Esophagus muscularis mucosa (tissue), 4 donors: ENCODE data around the gene ZNF407.

Experiments
- CTCF ChIP-seq, 3 experiments: fragments of 200-600 bp in 2 of 3; fragments of 450-650 bp in 1 of 3; sonication (generic) in 2 of 3; IDR thresholded peaks; one replicate each; pipeline ENCODE4 v1.5.1; 2017 to 2019; ENCODE audit warnings: antibody characterized with exemption in 3 of 3, mild to moderate bottlenecking in 2 of 3, moderate library complexity in 1 of 3
- EP300 ChIP-seq: sonication (generic); formaldehyde crosslinking; IDR thresholded peaks from one replicate; pipeline ENCODE4 v1.6.1; 2017; ENCODE audit warnings: antibody characterized with exemption
- POLR2A ChIP-seq: fragments of 450-650 bp; IDR thresholded peaks from one replicate; pipeline ENCODE4 v1.6.1; 2017; ENCODE audit warnings: antibody characterized with exemption, moderate library complexity, mild to moderate bottlenecking, low read depth
- POLR2AphosphoS5 ChIP-seq, 2 donors: sonication (generic); formaldehyde crosslinking; IDR thresholded peaks; one replicate each; pipeline ENCODE4 v1.6.1; 2017; ENCODE audit warnings: antibody characterized with exemption in 2 of 2

GRCh38 chr18:74633652-74634352 is 36.1 kb downstream of the ZNF407 start:
- TF ChIP-seq CTCF (IDR thresholded peaks at IDR 0.05) (no peak), POLR2AphosphoS5 (IDR thresholded peaks at IDR 0.05) (no peak), POLR2A (no peak), EP300 (no peak)
